GM21528 (cell line): ENCODE measurements around the gene MGMT.
"Not testable (repeated sequence)": the region's sequence is repeated elsewhere in the genome, so short reads cannot be mapped to it uniquely, and the experiment has no call there.

Experiments
- ATAC-seq: cut with Tn5 transposase; IDR thresholded peaks from one replicate; pipeline ENCODE4 v1.9.1; 2021; ENCODE audit warnings: mild to moderate bottlenecking, moderate library complexity; ENCODE audit not compliant: unreplicated experiment, low FRiP score

MGMT gene

DNA sequence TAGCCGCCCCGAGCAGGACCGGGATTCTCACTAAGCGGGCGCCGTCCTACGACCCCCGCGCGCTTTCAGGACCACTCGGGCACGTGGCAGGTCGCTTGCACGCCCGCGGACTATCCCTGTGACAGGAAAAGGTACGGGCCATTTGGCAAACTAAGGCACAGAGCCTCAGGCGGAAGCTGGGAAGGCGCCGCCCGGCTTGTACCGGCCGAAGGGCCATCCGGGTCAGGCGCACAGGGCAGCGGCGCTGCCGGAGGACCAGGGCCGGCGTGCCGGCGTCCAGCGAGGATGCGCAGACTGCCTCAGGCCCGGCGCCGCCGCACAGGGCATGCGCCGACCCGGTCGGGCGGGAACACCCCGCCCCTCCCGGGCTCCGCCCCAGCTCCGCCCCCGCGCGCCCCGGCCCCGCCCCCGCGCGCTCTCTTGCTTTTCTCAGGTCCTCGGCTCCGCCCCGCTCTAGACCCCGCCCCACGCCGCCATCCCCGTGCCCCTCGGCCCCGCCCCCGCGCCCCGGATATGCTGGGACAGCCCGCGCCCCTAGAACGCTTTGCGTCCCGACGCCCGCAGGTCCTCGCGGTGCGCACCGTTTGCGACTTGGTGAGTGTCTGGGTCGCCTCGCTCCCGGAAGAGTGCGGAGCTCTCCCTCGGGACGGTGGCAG lies at the start of gene MGMT:
Gene MGMT, plus strand, starts transcription at position 539 of the 656 bp plus-strand sequence.
- ATAC-seq, result peak; percentile 90

GRCh38 chr10:129417870-129418269 lies 49.2 kb upstream of the MGMT start:
- ATAC-seq, result no peak

DNA sequence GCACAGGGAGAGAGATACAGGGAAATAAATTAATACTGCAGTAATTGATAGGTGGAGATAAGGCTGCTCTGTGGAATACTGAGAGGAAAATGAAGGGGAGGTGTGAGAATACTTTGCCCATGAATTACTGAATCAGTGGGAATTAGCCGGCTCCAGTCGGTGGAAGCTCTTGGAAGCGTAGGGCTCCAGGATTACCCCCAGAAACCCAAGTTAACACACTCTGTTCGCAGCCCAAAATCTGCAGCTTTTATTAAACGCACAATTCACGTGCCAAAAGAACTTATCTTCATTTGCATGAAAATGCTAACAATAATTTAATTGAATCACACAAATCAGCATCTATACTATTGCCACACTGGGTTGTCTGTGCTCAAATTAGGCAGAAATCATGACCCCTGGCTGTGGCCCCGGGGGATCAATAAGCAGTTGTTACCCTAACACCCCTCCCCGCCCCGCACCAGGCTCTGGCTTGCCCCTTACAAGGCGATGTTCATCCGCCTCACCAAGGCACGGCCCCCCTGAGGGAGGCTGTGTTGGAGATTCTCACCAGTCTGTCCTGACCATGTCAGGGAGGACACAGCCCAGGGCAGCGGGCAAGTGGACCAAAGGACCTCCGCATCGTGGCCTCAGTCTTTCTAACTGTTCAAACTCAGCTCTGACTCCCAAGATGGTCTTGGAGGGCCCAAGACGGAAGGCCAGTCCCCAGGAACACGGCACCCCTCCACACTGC lies 48.4 kb upstream of the MGMT start:
- ATAC-seq, result no peak

GRCh38 chr10:129419397-129419796 lies 47.6 kb upstream of the MGMT start:
- no peak for ATAC-seq

DNA sequence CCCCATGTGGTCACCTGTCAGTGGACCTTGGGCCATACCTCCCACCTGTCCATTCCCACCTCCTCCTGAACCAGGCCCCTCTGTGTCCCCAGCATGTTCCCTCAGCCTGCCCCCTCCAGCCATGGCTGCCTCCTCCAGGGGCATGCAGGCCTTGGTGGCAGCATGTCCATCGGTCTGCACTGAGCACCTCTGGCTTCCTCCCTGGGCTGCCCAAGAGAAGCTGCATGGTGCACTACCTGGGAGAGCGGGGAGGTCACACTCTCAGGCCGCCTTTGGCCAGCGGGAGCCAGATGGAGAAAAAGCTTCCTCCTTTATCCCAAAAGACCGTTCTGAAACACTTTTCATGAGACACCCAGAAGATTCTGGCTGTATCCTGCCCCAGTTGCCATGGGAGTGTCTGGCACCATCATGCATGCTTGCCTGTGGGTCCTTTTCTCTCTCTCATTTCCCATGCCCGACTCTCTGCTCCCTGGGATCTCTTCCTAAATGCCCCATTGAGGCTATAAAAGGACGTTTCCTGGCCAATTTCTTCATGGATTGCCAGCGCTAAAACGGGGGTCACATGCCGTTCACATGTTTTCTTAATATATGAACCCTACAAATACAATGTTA lies 45.5 kb upstream of the MGMT start:
- no peak for ATAC-seq

DNA sequence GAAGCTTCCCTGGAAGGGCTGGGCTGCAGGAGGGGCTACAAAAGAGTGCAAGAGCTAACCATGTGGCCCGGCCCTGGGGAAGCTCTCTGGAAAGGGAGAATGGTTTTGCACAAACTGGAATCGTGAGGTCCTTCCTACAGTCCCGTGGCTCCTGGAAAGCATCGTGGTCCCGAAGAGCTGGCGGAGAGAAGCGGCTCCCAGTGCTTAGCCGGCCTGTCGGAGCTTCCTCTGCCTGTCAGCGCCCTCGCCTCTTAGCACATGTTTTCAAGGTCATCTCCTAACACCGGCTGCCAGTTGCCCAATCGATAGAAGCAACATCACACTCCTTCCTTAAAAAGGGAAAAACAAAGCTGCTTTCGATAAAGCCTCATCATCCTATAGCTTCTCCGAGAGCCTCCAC lies 42.1 kb upstream of the MGMT start:
- no peak for ATAC-seq

GRCh38 chr10:129426606-129427005 lies 40.4 kb upstream of the MGMT start:
- ATAC-seq, result no peak

GRCh38 chr10:129433266-129433665 lies 33.8 kb upstream of the MGMT start:
- no peak for ATAC-seq

- ATAC-seq, result not testable (repeated sequence)
These were observed 31.3 kb upstream of the MGMT start for GRCh38 chr10:129435724-129436123.

GRCh38 chr10:129438024-129438423 lies 29.0 kb upstream of the MGMT start:
- no peak for ATAC-seq

DNA sequence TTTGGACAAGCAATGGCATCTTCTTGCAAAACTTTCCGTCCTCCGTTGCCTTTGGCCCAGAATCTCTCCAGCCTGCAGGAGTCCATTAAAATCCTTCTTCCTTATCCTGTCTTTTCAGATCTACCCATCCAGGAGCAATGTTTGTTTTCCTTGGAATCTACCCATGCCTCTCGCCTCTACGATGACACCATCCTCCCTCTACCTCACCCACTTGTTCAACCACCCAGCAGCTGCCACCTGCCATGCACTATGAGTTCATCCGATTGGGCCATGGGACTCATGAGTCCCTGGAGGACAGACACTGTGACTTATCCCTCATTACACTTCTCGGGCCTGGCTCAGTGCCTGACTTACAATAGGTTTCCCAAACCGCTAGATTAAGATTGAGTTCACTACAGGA lies 26.8 kb upstream of the MGMT start:
- no peak for ATAC-seq

GRCh38 chr10:129440722-129441316 lies 26.2 kb upstream of the MGMT start:
- ATAC-seq, result no peak

GRCh38 chr10:129441372-129442009 lies 25.6 kb upstream of the MGMT start:
- no peak for ATAC-seq

- ATAC-seq, result no peak
These were observed 24.2 kb upstream of the MGMT start for GRCh38 chr10:129442866-129443265.

GRCh38 chr10:129444359-129444758 lies 22.7 kb upstream of the MGMT start:
- no peak for ATAC-seq

DNA sequence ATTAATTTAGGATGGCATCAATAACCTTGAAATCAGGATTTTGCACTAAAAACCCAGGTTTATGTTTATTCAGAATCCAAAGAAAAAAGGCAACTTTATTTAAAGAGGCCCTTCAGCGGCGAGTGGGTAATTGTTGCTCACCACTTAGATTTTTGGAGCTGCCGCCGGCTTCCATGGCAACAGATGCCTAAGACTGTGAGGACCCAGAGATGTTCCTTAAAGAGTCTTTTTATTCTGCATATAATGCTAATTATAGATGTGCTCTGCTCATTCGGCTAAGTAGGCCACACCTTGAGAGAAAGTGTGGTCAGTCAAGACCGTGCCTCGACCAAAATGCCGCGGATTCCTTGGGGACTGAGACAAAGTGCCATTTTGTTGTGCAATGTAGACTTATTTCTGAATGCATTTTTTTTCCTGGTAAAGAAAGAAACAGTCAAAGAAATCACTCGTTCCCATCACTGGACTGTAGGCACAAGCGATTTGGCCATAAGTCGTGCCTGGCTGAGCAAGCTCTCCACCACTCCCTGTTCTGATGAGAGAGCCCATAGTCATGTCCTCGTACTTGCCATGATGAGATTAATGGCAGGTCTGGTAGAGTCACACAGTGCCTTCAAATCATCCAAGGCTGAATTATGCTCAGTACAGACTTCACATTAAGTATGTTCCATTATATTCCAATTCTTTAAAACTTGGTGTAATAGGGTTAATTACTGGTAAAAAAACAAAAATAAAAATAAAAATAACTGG lies 21.4 kb upstream of the MGMT start:
- no peak for ATAC-seq

DNA sequence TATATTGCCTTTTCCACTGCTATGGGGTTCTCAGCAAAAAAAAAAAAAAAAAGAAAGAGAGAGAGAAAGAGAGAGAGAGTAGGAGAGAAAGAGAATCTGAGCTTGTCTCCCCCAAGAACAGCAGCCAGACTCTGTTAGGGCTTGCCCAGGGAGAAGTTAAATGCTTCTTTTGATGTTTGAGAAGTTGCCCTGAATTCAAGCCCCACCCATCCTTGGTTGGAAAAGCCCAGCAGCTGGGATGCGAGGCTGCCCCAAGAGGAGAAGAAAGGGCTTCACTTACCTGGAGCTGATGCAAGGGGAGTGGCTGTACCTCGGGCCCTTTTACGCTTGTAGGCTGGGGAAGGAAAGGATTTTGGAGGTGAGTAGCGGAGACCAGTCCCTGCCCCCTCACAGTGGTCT lies 20.9 kb upstream of the MGMT start:
- no peak for ATAC-seq

DNA sequence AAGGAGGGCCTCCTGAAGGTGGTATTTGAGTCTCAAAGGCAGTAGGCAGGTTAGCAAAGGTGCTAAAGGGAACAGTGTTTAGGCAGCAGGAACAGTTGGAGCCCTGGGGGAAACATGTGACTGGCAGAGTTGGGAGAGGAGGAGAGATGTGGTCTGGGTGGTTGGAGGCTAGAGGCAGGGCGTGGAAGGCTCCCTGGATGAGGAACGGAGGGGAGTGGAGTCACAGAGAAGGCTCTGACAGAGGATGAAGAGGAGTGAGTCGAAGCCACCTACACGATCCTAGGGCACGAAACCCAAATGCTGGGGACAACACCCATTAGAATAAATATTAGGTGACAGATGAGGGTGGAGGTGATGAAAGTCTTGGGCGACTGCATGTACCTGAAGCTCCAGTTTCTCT lies 19.6 kb upstream of the MGMT start:
- ATAC-seq, result no peak

DNA sequence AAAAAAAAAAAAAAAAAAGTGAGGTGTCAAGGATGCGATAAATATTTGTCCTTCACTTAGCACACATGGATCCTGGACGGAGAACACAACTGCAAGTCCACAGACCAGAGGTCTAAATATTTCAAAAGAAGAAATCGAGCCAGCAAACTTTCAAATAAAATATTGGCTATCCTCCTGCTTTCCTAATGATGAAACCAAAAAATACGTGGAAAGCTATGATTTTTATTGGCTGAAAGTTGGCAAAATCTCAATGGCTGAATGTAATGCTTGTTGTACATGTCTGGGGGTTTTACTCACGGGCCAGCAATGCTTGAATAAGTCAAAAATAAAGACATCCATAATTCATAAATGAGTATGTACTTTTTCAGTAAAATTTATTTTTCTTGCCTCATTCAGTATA lies 19.0 kb upstream of the MGMT start:
- ATAC-seq, result no peak

DNA sequence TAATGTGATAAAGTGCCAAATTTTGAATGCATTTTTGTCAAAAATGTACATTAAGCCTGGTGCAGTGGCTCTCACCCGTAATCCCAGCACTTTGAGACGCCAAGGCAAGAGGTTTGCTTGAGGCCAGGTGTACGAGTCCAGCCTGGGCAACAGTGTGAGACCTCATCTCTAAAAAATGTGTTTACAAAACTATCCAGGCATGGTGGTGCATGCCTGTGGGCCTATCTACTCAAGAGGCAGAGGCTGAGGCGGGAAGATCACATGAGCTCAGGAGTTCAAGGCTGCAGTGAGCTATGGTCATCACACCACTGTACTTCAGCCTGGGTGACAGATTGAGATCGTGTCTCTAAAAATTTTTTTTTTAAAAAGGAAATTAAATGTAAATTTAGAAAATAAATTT lies 18.5 kb upstream of the MGMT start:
- ATAC-seq, result no peak
